Activated CD4-positive, alpha-beta T cell treated with anti-CD3 and anti-CD28 coated beads, Interleukin-10, Interleukin-2, amounts not matched to agents 100 ng/mL and 50 ng/mL, durations not matched to agents 16 hours and 8 hours (primary cell): ENCODE results near the gene PCBP2.
"Not testable (repeated sequence)": the region's sequence is repeated elsewhere in the genome, so short reads cannot be mapped to it uniquely, and the experiment has no call there.

ENCODE experiments used
- DNase-seq: peaks from one replicate; pipeline ENCODE4 v3.0.0-alpha.2; 2020

Gene PCBP2

GRCh38 chr12:53451661-53452158 lies at the start of gene PCBP2:
Gene PCBP2 (plus strand): TSS chr12:53452102. CDS start chr12:53454801, 2,699 bp downstream.
- DNase-seq: peak; percentile 99

- not testable (repeated sequence) for DNase-seq
These were observed 49.6 kb upstream of the PCBP2 start for GRCh38 chr12:53402351-53402750.

GRCh38 chr12:53402871-53403270 lies 49.0 kb upstream of the PCBP2 start:
- no peak for DNase-seq

- no peak for DNase-seq
These were observed 41.0 kb upstream of the PCBP2 start for GRCh38 chr12:53410951-53411350.

GRCh38 chr12:53413485-53414204 lies 38.3 kb upstream of the PCBP2 start:
- no peak for DNase-seq

- no peak for DNase-seq
These were observed 37.0 kb upstream of the PCBP2 start for GRCh38 chr12:53414756-53415417.

GRCh38 chr12:53415752-53416389 lies 36.0 kb upstream of the PCBP2 start:
- DNase-seq: not testable (repeated sequence)

- peak; percentile 46 for DNase-seq
These were observed 34.5 kb upstream of the PCBP2 start for GRCh38 chr12:53417291-53417816.

- DNase-seq: no peak
These were observed 33.7 kb upstream of the PCBP2 start for GRCh38 chr12:53418221-53418620.

GRCh38 chr12:53419756-53420155 lies 32.1 kb upstream of the PCBP2 start:
- no peak for DNase-seq

GRCh38 chr12:53422247-53422646 lies 29.7 kb upstream of the PCBP2 start:
- DNase-seq: not testable (repeated sequence)

GRCh38 chr12:53423597-53423996 lies 28.3 kb upstream of the PCBP2 start, which contains the start of gene AMHR2:
Gene AMHR2 (plus strand): TSS chr12:53423855. CDS start chr12:53423935, 80 bp downstream.
- no peak for DNase-seq

GRCh38 chr12:53424626-53425514 lies 27.0 kb upstream of the PCBP2 start:
- no peak for DNase-seq

GRCh38 chr12:53425515-53426150 lies 26.3 kb upstream of the PCBP2 start:
- DNase-seq: no peak

GRCh38 chr12:53427905-53428594 lies 23.9 kb upstream of the PCBP2 start:
- DNase-seq: peak; percentile 67

GRCh38 chr12:53428741-53429140 lies 23.2 kb upstream of the PCBP2 start:
- DNase-seq: no peak

- DNase-seq: no peak
These were observed 21.8 kb upstream of the PCBP2 start for GRCh38 chr12:53430116-53430515.

GRCh38 chr12:53431187-53431586 lies 20.7 kb upstream of the PCBP2 start:
- DNase-seq: no peak

- not testable (repeated sequence) for DNase-seq
These were observed 16.6 kb upstream of the PCBP2 start for GRCh38 chr12:53435326-53435725.

- not testable (repeated sequence) for DNase-seq
These were observed 12.3 kb upstream of the PCBP2 start for GRCh38 chr12:53439582-53439981.
